Erythroblast (primary cell): ENCODE data around the gene CD300H.

Experiments used
- GATA1 ChIP-seq: IDR thresholded peaks from 2 replicates; pipeline ENCODE4 v1.6.1; 2011; ENCODE audit warnings: low read depth, mild to moderate bottlenecking, control low read depth, low read length, moderate library complexity
- POLR2A ChIP-seq: IDR thresholded peaks from 2 replicates; pipeline ENCODE4 v1.6.1; 2011; ENCODE audit warnings: mild to moderate bottlenecking, low read length

- no peak for TF ChIP-seq POLR2A
- TF ChIP-seq GATA1: no peak
These were observed 30.4 kb downstream of the CD300H start for GRCh38 chr17:74536890-74537289.
